A549 (cell line): ENCODE measurements around the gene KTN1. TPM values are rescaled to one million over a fixed set of nuclear protein-coding genes. Genes with fewer than 3 reads are reported as not detected.
A peak's percentile ranks its signal among the peaks of the same experiment; 100 is the strongest.

Experiments used
- ATAC-seq, 2 experiments: fragments of 200-7000 bp in 1 of 2; fragments of >200 bp in 1 of 2; cut with Nextera tagmentation in 1 of 2; cut with Tn5 transposase in 1 of 2; 3 replicates each; pipeline versions ENCODE4 v1.8.0 to v1.9.1; 2018 to 2020; ENCODE audit warnings: mild to moderate bottlenecking in 1 of 2, moderate library complexity in 1 of 2
- CTCF ChIA-PET: fragments of 300-600 bp; sonication (Branson Sonifier 250); formaldehyde crosslinking; extraction: SDS; loops from one replicate; lab custom pipeline; 2021; ENCODE audit warnings: antibody characterized with exemption, inconsistent platforms; lab: Yijun Ruan, JAX
- POLR2A ChIA-PET: fragments of 350-600 bp; formaldehyde crosslinking; extraction: SDS; loops from one replicate; lab custom pipeline; 2021; ENCODE audit warnings: antibody characterized with exemption, inconsistent platforms; lab: Yijun Ruan, JAX
- DNase-seq, 2 experiments: peaks; one replicate each; pipeline versions ENCODE4 v3.0.0 to v3.0.0-alpha.2; 2011 to 2016; ENCODE audit warnings: low read depth in 1 of 2, low spot score in 1 of 2
- FAIRE-seq: peaks from 2 replicates; lab custom pipeline; 2011; peaks lifted over from hg19 to GRCh38; lab: Jason Lieb, UNC
- H3K27ac ChIP-seq, 2 experiments: fragments of >200 bp; sonication (Bioruptor Twin); formaldehyde crosslinking; 3 replicates each; pipeline ENCODE4 v1.5.1; 2016 to 2017
- H3K4me1 ChIP-seq: fragments of >200 bp; sonication (Bioruptor Twin); formaldehyde crosslinking; 3 replicates; pipeline ENCODE4 v1.6.1; 2016
- H3K4me2 ChIP-seq: fragments of >200 bp; sonication (Bioruptor Twin); formaldehyde crosslinking; 3 replicates; pipeline ENCODE4 v1.6.1; 2016
- H3K4me3 ChIP-seq: fragments of >200 bp; sonication (Bioruptor Twin); formaldehyde crosslinking; 3 replicates; pipeline ENCODE4 v1.5.1; 2016
- H3K9me3 ChIP-seq: fragments of >200 bp; sonication (Bioruptor Twin); formaldehyde crosslinking; 3 replicates; pipeline ENCODE4 v1.6.1; 2016
- CEBPB ChIP-seq, 2 experiments: fragments of >200 bp in 1 of 2; sonication (Bioruptor Twin) in 1 of 2; formaldehyde crosslinking in 1 of 2; IDR thresholded peaks; 2 replicates each; pipeline ENCODE4 v1.6.1; 2012 to 2016
- CHD4 ChIP-seq: fragments of 200-600 bp; sonication (generic); IDR thresholded peaks from 2 replicates; pipeline ENCODE4 v1.6.1; 2016; ENCODE audit warnings: antibody characterized with exemption, mild to moderate bottlenecking, borderline replicate concordance
- CTCF ChIP-seq: fragments of >200 bp; sonication (Bioruptor Twin); formaldehyde crosslinking; IDR thresholded peaks from 3 replicates; pipeline ENCODE4 v1.5.1; 2016
- E2F6 ChIP-seq: IDR thresholded peaks from 2 replicates; pipeline ENCODE4 v1.6.1; 2012; ENCODE audit warnings: low read depth, borderline replicate concordance
- EP300 ChIP-seq, 2 experiments: fragments of >200 bp; sonication (Bioruptor Twin); formaldehyde crosslinking; IDR thresholded peaks; 2 replicates in 1 of 2; 3 replicates in 1 of 2; pipeline ENCODE4 v1.6.1; 2016 to 2017
- FOSB ChIP-seq: fragments of 250-450 bp; sonication (Bioruptor Pico); IDR thresholded peaks from 2 replicates; pipeline ENCODE4 v1.5.0; 2020; ENCODE audit warnings: mild to moderate bottlenecking, moderate library complexity
- FOXS1 ChIP-seq: fragments of 250-450 bp; sonication (Bioruptor Pico); IDR thresholded peaks from 2 replicates; pipeline ENCODE4 v1.5.0; 2020; ENCODE audit warnings: mild to moderate bottlenecking, moderate library complexity
- GATA3 ChIP-seq: IDR thresholded peaks from 2 replicates; pipeline ENCODE4 v1.6.1; 2012; ENCODE audit warnings: borderline replicate concordance
- HES2 ChIP-seq: fragments of >200 bp; sonication (Bioruptor Twin); formaldehyde crosslinking; IDR thresholded peaks from 2 replicates; pipeline ENCODE4 v1.6.1; 2016
- HEYL ChIP-seq: fragments of 250-450 bp; sonication (Bioruptor Pico); IDR thresholded peaks from 2 replicates; pipeline ENCODE4 v1.8.0; 2021; ENCODE audit warnings: mild to moderate bottlenecking, moderate library complexity
- HOXB13 ChIP-seq: fragments of 250-450 bp; sonication (Bioruptor Pico); IDR thresholded peaks from 2 replicates; pipeline ENCODE4 v1.5.0; 2020; ENCODE audit warnings: low read depth, mild to moderate bottlenecking, moderate library complexity
- HOXB5 ChIP-seq: fragments of 250-450 bp; sonication (Bioruptor Pico); IDR thresholded peaks from 2 replicates; pipeline ENCODE4 v1.5.0; 2020; ENCODE audit warnings: mild to moderate bottlenecking, moderate library complexity
- JUNB ChIP-seq: fragments of >200 bp; sonication (Bioruptor Twin); formaldehyde crosslinking; IDR thresholded peaks from 2 replicates; pipeline ENCODE4 v1.6.1; 2016
- KDM1A ChIP-seq: fragments of 200-600 bp; sonication (generic); IDR thresholded peaks from 2 replicates; pipeline ENCODE4 v1.6.1; 2016; ENCODE audit warnings: low read depth, mild to moderate bottlenecking
- MAFK ChIP-seq: fragments of 450-650 bp; IDR thresholded peaks from 2 replicates; pipeline ENCODE4 v1.6.1; 2014; ENCODE audit not compliant: partially characterized antibody
- MAX ChIP-seq: IDR thresholded peaks from 2 replicates; pipeline ENCODE4 v1.6.1; 2012
- MAZ ChIP-seq: fragments of 150-350 bp; IDR thresholded peaks from 2 replicates; pipeline ENCODE4 v1.6.1; 2014; ENCODE audit warnings: antibody characterized with exemption, low read depth, low read length, borderline replicate concordance
- NFE2L2 ChIP-seq: fragments of 150-350 bp; conservative IDR thresholded peaks from 2 replicates; pipeline ENCODE4 v1.6.1; 2014; ENCODE audit warnings: low read length
- PBX3 ChIP-seq: IDR thresholded peaks from 2 replicates; pipeline ENCODE4 v1.6.1; 2012
- RAD21 ChIP-seq, 2 experiments: fragments of >200 bp in 1 of 2; sonication (Bioruptor Twin) in 1 of 2; formaldehyde crosslinking in 1 of 2; IDR thresholded peaks in 1 of 2; conservative IDR thresholded peaks in 1 of 2; 2 replicates in 1 of 2; 3 replicates in 1 of 2; pipeline ENCODE4 v1.6.1; 2012 to 2018; ENCODE audit warnings: inconsistent platforms in 1 of 2
- RARB ChIP-seq: fragments of 250-450 bp; sonication (Bioruptor Pico); IDR thresholded peaks from 2 replicates; pipeline ENCODE4 v1.8.0; 2021; ENCODE audit warnings: mild to moderate bottlenecking, moderate library complexity
- REST ChIP-seq: fragments of 200-600 bp; sonication (generic); IDR thresholded peaks from 2 replicates; pipeline ENCODE4 v1.6.1; 2016; ENCODE audit warnings: antibody characterized with exemption, mild to moderate bottlenecking, moderate library complexity
- TP53 ChIP-seq: fragments of 250-450 bp; sonication (Bioruptor Pico); IDR thresholded peaks from 2 replicates; pipeline ENCODE4 v1.5.0; 2021; ENCODE audit warnings: mild to moderate bottlenecking, moderate library complexity
- ZC3H11A ChIP-seq: fragments of 450-650 bp; IDR thresholded peaks from 2 replicates; pipeline ENCODE4 v1.6.1; 2014; ENCODE audit warnings: antibody characterized with exemption, mild to moderate bottlenecking
- ZFP36 ChIP-seq: fragments of 450-650 bp; IDR thresholded peaks from 2 replicates; pipeline ENCODE4 v1.6.1; 2014; ENCODE audit warnings: borderline replicate concordance; ENCODE audit not compliant: partially characterized antibody
- ZNF302 ChIP-seq: fragments of 250-450 bp; sonication (Bioruptor Pico); IDR thresholded peaks from 2 replicates; pipeline ENCODE4 v1.9.0; 2021; ENCODE audit warnings: inconsistent platforms, mild to moderate bottlenecking, moderate library complexity
- WGBS: methylation state at CpG from one replicate; pipeline ENCODE4 v1.1.6; 2017; ENCODE audit errors: missing lambda C conversion rate; 5-methylcytosine and 5-hydroxymethylcytosine counted together
- polyA plus RNA-seq, 4 experiments: library from polyadenylated mRNA; depleted of rRNA in 3 of 4; stranded (reverse); fragments of >200 nt; fragmentation: RNase III in 1 of 4; extraction: RNeasy Plus Mini Kit Qiagen cat#74134 plus additional on column Dnase treatment in 1 of 4; gene quantifications; 2 replicates in 3 of 4; 3 replicates in 1 of 4; pipeline ENCODE4 v1.2.3, GENCODE V29; 2011 to 2017

The KTN1 gene
- polyA plus RNA-seq, 2 of the 4 experiments (the other 2 are of a cell fraction) = 153 to 233 TPM

GRCh38 chr14:55581342-55581771 lies 1.4 kb downstream of the KTN1 start:
- Histone ChIP-seq H3K4me2 (peak overlapping the region; percentile 81), H3K27ac (peak overlapping the region; percentile 94 to 99), H3K4me1 (peaks cover 55% of the 10 kb centered on the region), H3K9me3 (no peaks in the 10 kb centered on the region), H3K4me3 (peak overlapping the region; percentile 95)
- WGBS = 13% methylated on average over 6 of the region's 6 CpGs
- FAIRE-seq (no peak), ATAC-seq (peak; percentile 1 to 2; a peak in 3 of 6 replicates), DNase-seq (peak in 1 of 2 experiments; percentile 38)
- POLR2A ChIA-PET = interaction anchor here (0.5 to 2.6 kb wide), 3 partner anchors 8 to 134 kb away, joined by 6 to 12 read pairs (median 7); no protein-coding TSS in a partner anchor
- 0 out of 2 replicates have a peak, but pooled peaks have one; percentile 24 for TF ChIP-seq GATA3
- no peak for TF ChIP-seq MAZ
- CTCF ChIA-PET = interaction anchor here (1.1 to 1.8 kb wide), 4 partner anchors 13 to 144 kb away, joined by 3 to 5 read pairs (median 4); no protein-coding TSS in a partner anchor

GRCh38 chr14:55582746-55583145 lies 2.7 kb downstream of the KTN1 start:
- ChIA-PET CTCF (no interaction called here), POLR2A (no interaction called here)
- Histone ChIP-seq H3K4me1 (peaks cover 68% of the 10 kb centered on the region), H3K9me3 (no peaks in the 10 kb centered on the region), H3K4me3 (no peak overlapping the region), H3K27ac (no peak overlapping the region), H3K4me2 (peak overlapping the region; percentile 81)
- FAIRE-seq = no peak
- no peak for ATAC-seq
- DNase-seq = no peak
- 84% methylated on average over 2 of the region's 2 CpGs for WGBS
- TF ChIP-seq FOSB = no peak
- no peak for TF ChIP-seq RARB (CRISPR knock-in tag)
- TF ChIP-seq HOXB13 (CRISPR knock-in tag) = no peak
- TF ChIP-seq HOXB5 = no peak
- no peak for TF ChIP-seq TP53 (CRISPR knock-in tag)
- TF ChIP-seq RAD21 (conservative IDR thresholded peaks at IDR 0.05 in 1 of 2, IDR thresholded peaks at IDR 0.05 in 1 of 2) = no peak
- TF ChIP-seq FOXS1 (CRISPR knock-in tag) = no peak
- TF ChIP-seq ZC3H11A = no peak
- no peak for TF ChIP-seq ZNF302 (CRISPR knock-in tag)
- TF ChIP-seq CHD4 = no peak
- no peak for TF ChIP-seq HES2
- TF ChIP-seq MAX = no peak
- TF ChIP-seq CEBPB (IDR thresholded peaks at IDR 0.05) = no peak
- TF ChIP-seq MAZ = no peak
- no peak for TF ChIP-seq KDM1A
- TF ChIP-seq NFE2L2 = no peak

GRCh38 chr14:55583942-55584468 lies 4.0 kb downstream of the KTN1 start:
- no peak for FAIRE-seq
- Histone ChIP-seq H3K4me1 (peaks cover 76% of the 10 kb centered on the region), H3K4me3 (no peak overlapping the region), H3K4me2 (peak overlapping the region; percentile 81), H3K27ac (peak overlapping the region in 1 of 2 experiments; percentile 6; a peak in 1 of 6 replicates), H3K9me3 (no peaks in the 10 kb centered on the region)
- ATAC-seq = no peak
- 41% methylated on average over 2 of the region's 2 CpGs for WGBS
- ChIA-PET CTCF (interaction anchor here (0.6 to 1.0 kb wide), 2 partner anchors 119 to 138 kb away, joined by 3 read pairs; no protein-coding TSS in a partner anchor), POLR2A (no interaction called here)
- no peak for DNase-seq
- TF ChIP-seq CHD4 (no peak), JUNB (no peak), HEYL (CRISPR knock-in tag) (no peak), ZFP36 (no peak), EP300 (IDR thresholded peaks at IDR 0.05) (no peak), E2F6 (no peak), CTCF (no peak), REST (no peak), CEBPB (IDR thresholded peaks at IDR 0.05) (no peak), MAFK (no peak), PBX3 (no peak)
